ENCODE data around the gene EIF4G2.
A peak's percentile ranks its signal among the peaks of the same experiment; 100 is the strongest.

Gene EIF4G2

DNA sequence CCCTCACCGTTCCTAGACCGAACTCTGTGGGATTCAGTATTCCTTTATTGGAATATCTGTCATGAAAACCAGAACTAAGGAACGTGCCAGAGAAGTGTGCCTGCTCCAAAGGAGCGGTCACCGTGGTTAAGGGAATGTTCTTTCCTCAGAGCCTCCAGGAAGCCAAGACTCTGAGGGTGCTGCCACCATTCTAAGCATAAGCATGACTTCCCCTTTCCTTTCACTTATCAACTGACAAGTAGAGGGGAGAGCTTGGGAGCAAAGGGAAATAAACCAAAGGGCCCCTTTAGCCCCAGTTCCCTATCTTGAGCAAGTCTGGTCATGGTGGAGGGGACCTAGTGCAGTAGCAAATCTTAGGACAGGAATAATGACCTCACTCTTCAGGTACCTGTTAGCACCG lies 30.9 kb downstream of the EIF4G2 start:
- DNase-seq (ENCODE audit: extremely low read depth in 1 of 2, low read depth in 1 of 2) = no peak

DNA sequence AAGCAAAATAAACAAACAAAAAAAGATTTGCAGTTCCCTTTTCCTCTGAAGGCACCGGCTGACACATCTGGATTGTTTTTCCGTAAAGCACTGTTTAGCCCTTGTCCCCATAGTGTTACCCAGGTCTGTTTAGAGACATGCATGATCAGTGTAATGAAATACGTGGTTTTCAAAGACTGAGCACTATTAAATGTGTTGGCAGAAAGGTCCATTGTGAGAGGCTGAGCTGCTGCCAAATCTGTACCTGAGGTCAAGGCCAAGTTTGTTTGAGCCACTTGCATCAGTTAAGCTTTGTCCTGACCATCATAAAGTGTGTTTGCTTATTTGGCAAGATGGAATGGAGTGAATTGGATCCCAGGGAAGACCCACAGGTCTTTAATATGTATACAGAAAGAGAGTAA lies 31.3 kb downstream of the EIF4G2 start:
- DNase-seq (ENCODE audit: extremely low read depth in 1 of 2, low read depth in 1 of 2) = no peak

DNA sequence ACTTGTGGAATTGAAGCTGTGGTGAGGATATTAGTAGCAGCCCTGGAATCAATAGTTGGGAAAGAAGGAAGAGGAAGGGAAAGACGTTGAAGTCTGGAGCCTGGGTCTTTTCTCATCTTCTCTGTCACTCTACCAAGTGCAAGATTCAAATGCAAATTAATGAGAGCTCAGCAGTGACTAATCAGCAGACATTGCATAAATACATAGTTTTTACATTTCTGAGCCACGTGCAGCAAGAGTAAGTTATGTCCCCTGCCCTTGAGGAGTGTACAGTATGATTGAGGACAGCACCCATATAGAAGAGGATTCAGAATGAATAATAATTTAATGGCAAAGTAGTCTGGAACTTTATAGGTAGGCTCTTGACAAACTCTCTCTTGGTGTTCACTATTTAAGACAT lies 33.9 kb downstream of the EIF4G2 start:
- no peak for DNase-seq (ENCODE audit: extremely low read depth in 1 of 2, low read depth in 1 of 2)

DNA sequence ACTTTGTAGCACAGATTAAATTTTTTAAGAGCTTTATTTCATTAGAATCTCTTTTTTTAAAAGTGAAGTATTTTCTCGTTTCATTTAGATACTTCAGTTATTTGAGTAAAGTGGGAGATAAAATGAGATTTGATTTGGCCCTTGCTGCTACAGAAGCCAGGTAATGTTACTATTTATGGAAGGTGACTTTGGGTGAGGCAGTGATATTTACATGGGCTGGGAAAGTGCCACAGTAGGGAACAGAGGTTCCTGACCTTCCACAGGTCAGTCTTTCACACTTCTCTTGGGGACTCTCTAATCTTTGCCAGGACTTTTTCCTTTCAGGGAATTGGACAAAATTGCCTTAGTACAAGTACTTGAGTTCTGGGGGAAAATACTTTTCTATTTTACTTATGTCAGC lies 37.3 kb downstream of the EIF4G2 start:
- DNase-seq (ENCODE audit: extremely low read depth in 1 of 2, low read depth in 1 of 2) = no peak

DNA sequence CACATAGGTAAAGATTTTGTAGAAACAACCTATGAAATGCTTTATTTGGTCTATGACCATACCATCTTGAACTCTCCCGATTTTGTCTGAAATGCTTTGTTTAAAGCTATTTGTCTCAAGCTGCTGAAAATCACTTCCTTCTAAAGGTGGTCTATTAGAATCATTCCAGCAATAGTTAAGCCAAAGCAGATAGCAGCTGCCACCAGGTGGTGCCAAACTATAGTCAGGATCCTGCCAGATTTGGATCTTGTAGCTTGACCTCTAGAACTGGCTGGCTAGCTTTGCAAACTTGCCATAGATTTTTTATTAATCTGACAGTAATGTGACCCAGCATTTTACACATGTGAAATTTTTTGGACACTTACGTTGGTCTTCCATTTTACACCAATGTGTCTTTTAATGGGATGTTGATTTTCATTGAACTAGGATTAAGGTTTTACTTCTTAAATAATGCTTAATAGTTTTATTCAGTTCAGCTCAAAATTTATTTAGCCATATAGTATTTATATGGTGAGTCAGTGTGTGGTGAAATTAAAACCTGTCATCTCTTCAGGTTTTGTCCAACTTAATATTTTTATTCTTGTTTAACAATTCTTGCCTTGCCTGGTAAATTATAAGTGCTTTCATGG lies 38.0 kb downstream of the EIF4G2 start:
- DNase-seq (ENCODE audit: extremely low read depth in 1 of 2, low read depth in 1 of 2) = no peak

DNA sequence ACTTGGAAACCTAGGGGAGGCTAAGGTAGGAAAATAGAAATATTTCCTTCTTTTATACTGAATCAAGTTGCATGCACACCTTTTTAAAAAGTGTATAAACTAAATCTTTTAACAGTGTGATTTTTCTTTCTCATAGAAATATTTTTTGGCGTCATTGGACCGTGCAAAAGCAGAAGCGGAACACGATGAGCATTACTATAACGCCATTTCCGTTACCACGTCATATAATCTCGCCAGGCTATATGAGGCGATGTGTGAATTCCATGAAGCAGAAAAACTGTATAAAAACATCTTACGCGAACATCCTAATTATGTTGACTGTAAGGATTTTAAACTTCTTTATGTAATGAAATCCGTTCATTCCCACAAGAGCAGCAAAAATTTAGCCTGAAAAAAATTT lies 44.3 kb downstream of the EIF4G2 start:
- no peak for DNase-seq (ENCODE audit: extremely low read depth in 1 of 2, low read depth in 1 of 2)

DNA sequence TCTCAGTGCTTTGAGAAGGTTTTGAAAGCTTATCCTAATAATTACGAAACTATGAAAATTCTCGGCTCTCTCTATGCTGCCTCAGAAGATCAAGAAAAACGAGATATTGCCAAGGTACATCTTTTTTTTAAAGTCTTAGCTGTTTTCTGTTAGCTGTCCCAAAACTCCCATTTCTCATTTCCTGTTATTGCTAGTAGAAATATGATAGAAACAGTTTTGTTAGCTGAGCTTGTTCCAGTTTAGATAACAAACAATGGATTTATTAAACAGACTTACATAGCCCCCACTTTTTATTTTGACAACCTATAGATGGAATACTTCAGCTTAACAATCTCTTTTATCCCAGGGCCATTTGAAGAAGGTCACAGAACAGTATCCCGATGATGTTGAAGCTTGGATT lies 45.0 kb downstream of the EIF4G2 start:
- no peak for DNase-seq (ENCODE audit: extremely low read depth in 1 of 2, low read depth in 1 of 2)

DNA sequence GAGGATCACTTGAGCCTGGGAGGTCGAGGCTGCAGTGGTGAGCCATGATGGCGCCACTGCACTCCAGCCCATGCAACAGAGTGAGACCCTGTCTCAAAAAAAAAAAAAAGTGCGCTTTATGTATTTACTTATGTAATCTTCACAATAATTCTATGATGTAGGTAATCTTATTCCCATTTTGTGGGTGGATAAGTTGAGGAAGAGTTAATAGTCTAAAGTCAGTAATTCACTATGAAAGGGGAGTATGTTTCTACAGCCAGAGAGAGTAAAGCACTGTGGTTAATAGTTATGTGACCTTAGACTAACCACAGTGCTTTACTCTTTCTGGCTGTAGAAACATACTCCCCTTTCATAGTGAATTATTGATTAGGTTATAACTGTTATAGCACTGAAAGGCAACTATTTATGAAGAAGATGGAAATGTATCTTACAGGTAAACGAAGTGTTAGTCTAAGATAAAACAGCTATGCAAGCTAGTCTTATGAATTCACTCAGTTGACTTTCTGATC lies 45.8 kb downstream of the EIF4G2 start:
- DNase-seq (ENCODE audit: extremely low read depth in 1 of 2, low read depth in 1 of 2) = no peak

DNA sequence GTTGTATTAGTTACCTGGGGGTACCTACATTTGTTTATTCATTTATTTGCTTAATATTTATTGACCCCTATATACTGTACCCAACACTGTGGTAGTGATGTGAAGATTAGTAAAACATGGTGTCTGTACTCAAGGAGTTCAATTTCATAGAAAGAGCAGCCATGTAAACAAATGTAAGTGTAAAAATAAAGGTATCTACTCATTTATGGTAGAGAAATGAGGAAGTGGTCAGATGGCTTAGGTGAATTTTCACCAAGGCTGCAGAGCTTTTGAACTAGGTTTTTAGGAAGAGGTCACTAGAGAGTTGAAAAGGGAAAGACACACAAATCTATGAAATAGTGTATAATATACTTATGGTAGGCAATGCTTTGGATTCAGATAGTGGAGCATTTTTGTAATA lies 46.5 kb downstream of the EIF4G2 start:
- DNase-seq (ENCODE audit: extremely low read depth in 1 of 2, low read depth in 1 of 2) = no peak

DNA sequence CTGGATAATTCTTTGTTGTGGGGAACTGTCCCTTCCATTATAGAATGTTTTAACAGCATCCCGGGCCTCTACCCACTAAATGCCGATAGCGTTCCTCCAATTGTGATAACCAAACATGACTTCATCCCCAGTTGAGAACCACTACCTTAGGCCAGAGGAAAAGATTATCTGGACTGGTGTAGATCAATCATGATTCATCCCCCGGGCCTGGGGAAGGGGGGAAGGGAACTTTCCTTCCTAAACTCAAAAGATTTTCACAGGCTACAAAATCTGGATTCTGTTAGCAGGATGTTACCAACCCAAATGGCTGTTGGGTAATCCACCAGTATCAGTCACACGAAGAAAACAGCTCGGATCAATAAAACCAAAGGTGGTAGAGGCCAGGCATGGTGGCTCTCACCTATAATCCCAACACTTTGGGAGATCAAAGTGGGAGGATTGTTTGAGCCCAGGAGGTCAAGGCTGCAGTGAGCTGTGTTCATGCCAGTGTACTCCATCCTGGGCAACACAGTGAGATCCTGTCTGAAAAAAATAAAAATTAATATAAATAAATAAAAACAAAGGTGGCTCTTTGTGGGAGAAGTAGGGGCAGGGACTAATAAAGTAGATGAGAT lies 47.5 kb downstream of the EIF4G2 start:
- no peak for DNase-seq (ENCODE audit: extremely low read depth in 1 of 2, low read depth in 1 of 2)

DNA sequence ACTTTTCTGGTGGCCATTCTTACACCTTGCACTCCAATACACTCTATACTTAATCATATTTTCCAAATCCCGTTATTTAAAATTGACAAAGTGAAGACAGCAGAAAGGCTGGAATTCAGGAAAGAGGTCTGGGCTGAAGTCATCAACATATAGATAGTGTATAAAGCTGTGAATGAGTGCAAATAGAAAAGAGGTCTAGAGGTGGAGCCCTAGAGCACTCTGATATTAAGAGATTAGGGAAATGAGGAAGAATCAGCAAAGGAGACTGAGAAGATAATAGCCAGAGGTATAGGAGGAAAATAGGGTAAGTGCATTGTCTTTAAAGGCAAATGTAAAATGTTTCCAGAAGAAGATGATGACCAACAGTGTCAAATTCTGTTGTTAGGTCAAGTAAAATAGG lies 49.8 kb downstream of the EIF4G2 start:
- no peak for DNase-seq (ENCODE audit: extremely low read depth in 1 of 2, low read depth in 1 of 2)

DNA sequence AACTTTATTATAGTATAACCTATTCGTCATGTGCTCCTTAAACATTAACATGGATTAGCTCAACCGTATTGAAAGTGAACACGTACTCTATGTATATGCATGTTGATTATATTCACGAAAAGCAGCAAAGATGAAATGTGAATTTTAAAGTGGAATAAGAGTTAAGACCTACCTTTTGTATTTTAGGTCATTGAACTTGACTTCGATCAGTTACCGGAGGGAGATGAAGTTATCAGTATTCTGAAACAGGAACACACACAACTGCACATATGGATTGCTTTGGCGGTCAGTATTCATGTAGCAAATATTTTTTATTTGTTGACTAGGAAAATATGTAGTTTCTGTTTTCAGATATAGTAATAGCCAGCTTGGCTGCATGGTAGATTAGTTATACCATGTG lies 56.2 kb downstream of the EIF4G2 start:
- DNase-seq (ENCODE audit: extremely low read depth in 1 of 2, low read depth in 1 of 2) = no peak

DNA sequence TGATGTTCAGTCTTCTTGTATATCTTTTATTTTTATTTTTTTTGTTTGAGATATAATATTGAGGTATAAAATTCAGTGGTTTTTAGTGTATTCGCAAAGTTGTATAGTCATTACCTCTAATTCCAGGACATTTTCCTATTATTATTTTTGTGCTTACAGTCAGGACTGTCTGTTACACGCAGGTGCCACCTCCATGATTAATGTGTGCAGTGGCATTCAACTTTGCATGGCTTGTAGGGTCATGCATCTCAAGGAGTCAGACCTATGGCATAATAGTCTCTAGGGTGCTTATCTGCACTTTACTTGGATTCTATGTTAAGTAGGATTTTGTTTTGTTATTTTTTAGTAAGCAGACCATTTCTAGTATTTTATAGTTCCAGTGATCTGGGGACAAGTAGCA lies 56.7 kb downstream of the EIF4G2 start:
- no peak for DNase-seq (ENCODE audit: extremely low read depth in 1 of 2, low read depth in 1 of 2)

DNA sequence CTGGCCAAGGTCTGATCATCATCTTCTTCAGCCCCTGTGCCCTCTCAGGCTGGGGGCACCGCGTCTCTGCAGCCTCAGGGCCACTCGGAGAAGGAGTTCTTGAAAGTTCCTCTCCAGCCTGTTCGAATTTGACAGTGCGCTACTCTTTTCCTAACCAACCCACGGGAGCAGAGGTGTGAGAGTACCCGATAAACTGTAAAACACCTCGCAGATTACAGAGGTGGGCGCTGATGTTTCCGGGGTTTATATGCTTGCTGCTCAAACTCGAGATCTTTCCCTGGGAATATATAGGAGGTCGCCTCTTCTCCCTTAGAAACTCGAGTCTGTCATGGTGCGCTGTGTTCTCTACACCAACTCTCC lies 57.2 kb downstream of the EIF4G2 start:
- DNase-seq (ENCODE audit: extremely low read depth in 1 of 2, low read depth in 1 of 2) = no peak

DNA sequence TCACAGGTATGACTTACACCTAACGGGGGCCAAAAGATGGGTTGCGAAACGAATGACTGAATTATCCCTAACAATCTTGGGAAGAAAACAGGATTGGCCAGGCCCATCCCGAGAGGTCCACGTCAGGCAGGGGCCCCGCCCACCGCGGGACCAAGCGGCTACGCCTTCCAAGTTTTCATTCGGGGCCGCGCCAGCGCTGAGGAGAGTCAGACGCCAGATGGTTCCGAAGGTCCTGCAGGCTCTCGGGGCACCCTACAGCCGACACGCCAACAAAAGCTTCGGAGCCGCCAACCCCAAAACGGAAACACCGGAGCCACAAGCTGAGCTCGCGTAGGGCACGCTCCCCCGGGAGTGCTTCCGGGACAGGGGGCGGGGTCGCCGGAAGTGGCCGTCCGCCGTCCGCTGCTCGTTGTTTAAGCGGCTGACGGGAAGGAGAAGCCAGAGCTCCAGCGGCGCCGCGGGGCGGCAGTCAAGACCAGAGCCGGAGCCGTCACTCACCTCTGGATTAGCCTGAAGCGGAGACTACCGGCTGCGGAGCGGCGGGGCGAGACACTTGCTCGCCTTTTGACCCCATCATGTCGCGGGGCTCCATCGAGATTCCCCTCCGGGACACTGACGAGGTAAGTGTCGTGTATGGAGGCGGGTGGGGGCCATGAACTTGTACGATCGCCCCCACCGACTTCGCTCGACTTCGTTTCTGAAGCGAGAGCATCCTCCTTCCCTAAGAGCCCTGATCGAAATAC lies 57.7 kb downstream of the EIF4G2 start, which contains the start of gene CTR9:
TSS of gene CTR9 (plus strand) at position 409 of the 743 bp plus-strand sequence. CDS start at position 576, 167 bp downstream.
- DNase-seq (ENCODE audit: extremely low read depth in 1 of 2, low read depth in 1 of 2) = peak; percentile 65 to 85

DNA sequence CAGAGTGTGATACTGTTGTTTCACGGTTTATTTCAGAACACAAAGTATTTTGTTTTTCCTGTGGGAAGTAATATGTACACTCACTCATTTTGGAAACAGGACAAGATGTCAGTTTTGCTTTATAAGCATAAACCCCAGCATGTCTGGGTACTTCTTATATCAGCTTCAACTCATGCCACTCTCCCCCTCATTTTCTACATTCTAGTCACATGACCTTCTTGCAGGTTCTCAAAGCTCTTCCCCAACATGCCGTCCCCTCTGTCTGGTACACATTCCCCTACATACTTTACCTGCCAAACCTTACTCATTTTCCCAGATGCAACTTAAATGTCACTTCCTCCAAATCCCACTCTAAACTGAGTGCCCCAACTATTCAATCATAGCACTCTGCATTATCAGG lies 59.2 kb downstream of the EIF4G2 start:
- DNase-seq (ENCODE audit: extremely low read depth in 1 of 2, low read depth in 1 of 2) = no peak

DNA sequence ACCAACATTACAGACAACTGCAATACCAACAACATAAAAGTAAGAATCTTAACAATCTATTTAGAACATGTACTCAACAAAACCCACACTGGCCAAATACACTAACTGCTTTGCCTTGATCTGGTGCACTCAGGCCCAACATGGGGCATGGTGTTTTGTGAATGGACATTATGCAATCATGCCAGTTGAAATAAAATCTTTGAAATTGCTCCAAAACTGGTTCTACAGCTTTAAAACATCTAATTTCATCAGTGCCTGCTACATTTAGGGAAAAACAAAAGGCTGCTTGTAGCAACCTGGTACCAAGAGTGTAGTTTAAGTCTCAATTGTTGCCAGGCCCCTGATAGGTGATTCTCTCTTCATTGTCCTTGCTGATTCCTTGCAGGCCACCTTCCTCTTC lies 61.0 kb downstream of the EIF4G2 start:
- DNase-seq (ENCODE audit: extremely low read depth in 1 of 2, low read depth in 1 of 2) = no peak

All from activated CD8-positive, alpha-beta memory T cell treated with anti-CD3 and anti-CD28 coated beads for 1 hour (primary cell).